H1 (cell line): ENCODE data around the gene DYRK1A. TPM values are rescaled to one million over a fixed set of nuclear protein-coding genes. Genes with fewer than 3 reads are reported as not detected.

ENCODE experiments used
- CTCF ChIA-PET: fragments of 300-600 bp; sonication (Branson Sonifier 250); formaldehyde crosslinking; loops from one replicate; lab custom pipeline; 2021; ENCODE audit not compliant: partially characterized antibody; lab: Charles Lee
- POLR2A ChIA-PET: fragments of 300-600 bp; sonication (Branson Sonifier 250); formaldehyde crosslinking; loops from one replicate; lab custom pipeline; 2021; ENCODE audit warnings: inconsistent platforms; ENCODE audit not compliant: partially characterized antibody; lab: Charles Lee
- DNase-seq, 2 experiments: peaks; one replicate each; pipeline versions ENCODE4 v3.0.0 to v3.0.0-alpha.2; 2010 to 2022; ENCODE audit warnings: low spot score in 2 of 2, low read depth in 1 of 2, mixed read lengths in 1 of 2
- FAIRE-seq: peaks from 2 replicates; lab custom pipeline; 2011; peaks lifted over from hg19 to GRCh38; lab: Jason Lieb, UNC
- H2AFZ ChIP-seq: 2 replicates; pipeline ENCODE4 v1.8.1; 2012; ENCODE audit warnings: low read length, inconsistent platforms
- H2AK5ac ChIP-seq: 2 replicates; pipeline ENCODE4 v1.6.1; 2013; ENCODE audit warnings: low read depth, low read length
- H2BK120ac ChIP-seq: replicated peaks from 2 replicates; pipeline ENCODE3; 2013; ENCODE audit warnings: low read depth, low read length, inconsistent platforms
- H2BK12ac ChIP-seq: 2 replicates; pipeline ENCODE4 v1.6.1; 2013; ENCODE audit warnings: low read depth, low read length
- H2BK15ac ChIP-seq: 2 replicates; pipeline ENCODE4 v1.6.1; 2013; ENCODE audit warnings: low read length
- H2BK20ac ChIP-seq: 2 replicates; pipeline ENCODE4 v1.6.1; 2013; ENCODE audit warnings: low read length
- H2BK5ac ChIP-seq: 2 replicates; pipeline ENCODE4 v1.6.1; 2013; ENCODE audit warnings: low read depth, low read length
- H3K14ac ChIP-seq: 2 replicates; pipeline ENCODE4 v1.6.1; 2013; ENCODE audit warnings: inconsistent platforms; ENCODE audit not compliant: insufficient read length
- H3K18ac ChIP-seq: 2 replicates; pipeline ENCODE4 v1.6.1; 2013; ENCODE audit warnings: low read length; ENCODE audit errors: extremely low read depth
- H3K23ac ChIP-seq: 2 replicates; pipeline ENCODE4 v1.6.1; 2013; ENCODE audit warnings: inconsistent platforms; ENCODE audit not compliant: insufficient read length
- H3K23me2 ChIP-seq: 2 replicates; pipeline ENCODE4 v1.6.1; 2013; ENCODE audit warnings: low read depth, low read length
- H3K27ac ChIP-seq: 2 replicates; pipeline ENCODE4 v1.6.1; 2011; ENCODE audit warnings: low read depth, low read length, inconsistent platforms
- H3K27me3 ChIP-seq, 4 experiments: replicated peaks in 1 of 4; 1 replicate in 1 of 4; 2 replicates in 3 of 4; pipeline versions ENCODE4 v1.6.1 to v1.8.1; 2011 to 2013; ENCODE audit warnings: low read length in 3 of 4, mild to moderate bottlenecking in 3 of 4, inconsistent platforms in 2 of 4, mixed read lengths in 2 of 4, moderate library complexity in 1 of 4; ENCODE audit not compliant: control insufficient read depth in 3 of 4, insufficient read depth in 3 of 4; ENCODE audit errors: extremely low read depth in 1 of 4
- H3K36me3 ChIP-seq, 4 experiments: 2 replicates each; pipeline versions ENCODE4 v1.6.1 to v1.8.1; 2011 to 2013; ENCODE audit warnings: mild to moderate bottlenecking in 4 of 4, low read length in 3 of 4, moderate library complexity in 2 of 4, control low read depth in 1 of 4, inconsistent platforms in 1 of 4; ENCODE audit not compliant: insufficient read depth in 4 of 4, control insufficient read depth in 2 of 4
- H3K4ac ChIP-seq: replicated peaks from 2 replicates; pipeline ENCODE3; 2013; ENCODE audit warnings: low read length, low read depth, mixed read lengths, inconsistent platforms; ENCODE audit not compliant: insufficient read length
- H3K4me1 ChIP-seq, 4 experiments: replicated peaks in 1 of 4; 1 replicate in 1 of 4; 2 replicates in 3 of 4; pipeline versions ENCODE4 v1.6.1 to v1.8.1; 2011 to 2013; ENCODE audit warnings: low read length in 3 of 4, inconsistent platforms in 2 of 4, mixed read lengths in 1 of 4; ENCODE audit not compliant: insufficient read depth in 4 of 4, control insufficient read depth in 3 of 4
- H3K4me2 ChIP-seq, 2 experiments: 2 replicates each; pipeline versions ENCODE4 v1.6.1 to v1.8.1; 2011 to 2013; ENCODE audit warnings: low read depth in 2 of 2, low read length in 2 of 2, control low read depth in 1 of 2, inconsistent platforms in 1 of 2, mild to moderate bottlenecking in 1 of 2; ENCODE audit not compliant: insufficient read depth in 1 of 2
- H3K4me3 ChIP-seq, 4 experiments: fragments of 200-600, 300-600 bp in 1 of 4; sonication (generic), shearing (Covaris generic), sonication (Bioruptor Twin) in 1 of 4; 2 replicates each; pipeline versions ENCODE4 v1.5.1 to v1.8.1; 2011 to 2016; ENCODE audit warnings: low read length in 4 of 4, low read depth in 3 of 4, control low read depth in 2 of 4, inconsistent platforms in 2 of 4, mild to moderate bottlenecking in 2 of 4, mixed read lengths in 1 of 4, moderate library complexity in 1 of 4; ENCODE audit not compliant: insufficient read depth in 2 of 4; ENCODE audit errors: extremely low read depth in 1 of 4
- H3K56ac ChIP-seq: replicated peaks from 2 replicates; pipeline ENCODE3; 2013; ENCODE audit warnings: low read depth, mild to moderate bottlenecking, mixed read lengths, low read length, inconsistent platforms; ENCODE audit not compliant: insufficient read length
- H3K79me1 ChIP-seq: 2 replicates; pipeline ENCODE4 v1.6.1; 2013; ENCODE audit warnings: low read depth, low read length, control low read depth
- H3K79me2 ChIP-seq, 2 experiments: 2 replicates each; pipeline versions ENCODE4 v1.6.1 to v1.8.1; 2012 to 2013; ENCODE audit warnings: low read length in 2 of 2, mild to moderate bottlenecking in 2 of 2, inconsistent platforms in 1 of 2; ENCODE audit not compliant: insufficient read depth in 2 of 2, control insufficient read depth in 1 of 2
- H3K9ac ChIP-seq, 4 experiments: replicated peaks in 1 of 4; 1 replicate in 1 of 4; 2 replicates in 3 of 4; pipeline versions ENCODE4 v1.6.1 to v1.8.1; 2011 to 2013; ENCODE audit warnings: low read depth in 3 of 4, low read length in 3 of 4, control low read depth in 2 of 4, mild to moderate bottlenecking in 2 of 4, moderate library complexity in 2 of 4, inconsistent platforms in 1 of 4; ENCODE audit errors: extremely low read depth in 1 of 4
- H3K9me3 ChIP-seq, 2 experiments: 2 replicates each; pipeline versions ENCODE4 v1.6.1 to v1.8.1; 2012 to 2013; ENCODE audit warnings: mild to moderate bottlenecking in 2 of 2, moderate library complexity in 2 of 2, control low read depth in 1 of 2, inconsistent platforms in 1 of 2, low read depth in 1 of 2, low read length in 1 of 2, mixed read lengths in 1 of 2; ENCODE audit not compliant: insufficient read depth in 2 of 2
- H4K20me1 ChIP-seq, 2 experiments: replicated peaks in 1 of 2; 2 replicates each; pipeline versions ENCODE3 to v1.8.1; 2011 to 2013; ENCODE audit warnings: inconsistent platforms in 2 of 2, low read length in 2 of 2, mild to moderate bottlenecking in 1 of 2; ENCODE audit not compliant: insufficient read depth in 2 of 2, control insufficient read depth in 1 of 2
- H4K5ac ChIP-seq: 2 replicates; pipeline ENCODE4 v1.6.1; 2013; ENCODE audit warnings: low read length, low read depth, mixed read lengths, inconsistent platforms; ENCODE audit not compliant: insufficient read length
- H4K8ac ChIP-seq: 2 replicates; pipeline ENCODE4 v1.8.0; 2013; ENCODE audit warnings: mild to moderate bottlenecking, moderate library complexity, low read length, inconsistent platforms; ENCODE audit not compliant: insufficient read depth; ENCODE audit errors: extremely low read depth
- H4K91ac ChIP-seq: replicated peaks from 2 replicates; pipeline ENCODE3; 2013; ENCODE audit warnings: low read length, mixed read lengths, inconsistent platforms; ENCODE audit not compliant: insufficient read length
- BACH1 ChIP-seq: IDR thresholded peaks from 2 replicates; pipeline ENCODE4 v1.6.1; 2012; ENCODE audit warnings: low read length, improper control_type of control experiment
- CEBPB ChIP-seq: IDR thresholded peaks from 2 replicates; pipeline ENCODE4 v1.6.1; 2012; ENCODE audit warnings: low read depth, low read length
- CREB1 ChIP-seq: IDR thresholded peaks from 2 replicates; pipeline ENCODE4 v1.6.1; 2012; ENCODE audit warnings: inconsistent platforms
- CTBP2 ChIP-seq: IDR thresholded peaks from 2 replicates; pipeline ENCODE4 v1.7.0; 2011; ENCODE audit warnings: borderline replicate concordance, mild to moderate bottlenecking, moderate library complexity, mixed read lengths, low read length; ENCODE audit not compliant: insufficient read depth, insufficient read length
- GABPA ChIP-seq: IDR thresholded peaks from 2 replicates; pipeline ENCODE4 v1.6.1; 2011; ENCODE audit warnings: mild to moderate bottlenecking, low read length, moderate library complexity, borderline replicate concordance; ENCODE audit not compliant: insufficient read depth
- HDAC6 ChIP-seq: IDR thresholded peaks from one replicate; pipeline ENCODE4 v1.7.1; 2012; ENCODE audit warnings: low read depth, mild to moderate bottlenecking, inconsistent platforms, low read length, moderate library complexity
- PHF8 ChIP-seq: fragments of 200-600 bp; sonication (generic); conservative IDR thresholded peaks from 2 replicates; pipeline ENCODE4 v1.7.1; 2012; ENCODE audit warnings: low read depth, mild to moderate bottlenecking, inconsistent platforms, low read length, moderate library complexity
- RNF2 ChIP-seq: fragments of 200-900, 300-1000 bp; sonication (generic); IDR thresholded peaks from 2 replicates; pipeline ENCODE4 v1.7.1; 2016; ENCODE audit warnings: borderline replicate concordance, low read depth, mild to moderate bottlenecking, antibody characterized with exemption, low read length; ENCODE audit not compliant: poor library complexity, severe bottlenecking; ENCODE audit errors: missing control alignments
- SP4 ChIP-seq: IDR thresholded peaks from 2 replicates; pipeline ENCODE4 v1.6.1; 2012; ENCODE audit warnings: low read length, inconsistent platforms
- SUZ12 ChIP-seq: fragments of 200-600 bp; sonication (generic); IDR thresholded peaks from 2 replicates; pipeline ENCODE4 v1.6.1; 2012; ENCODE audit warnings: mild to moderate bottlenecking, inconsistent platforms, low read length, moderate library complexity, mixed read lengths
- WGBS, 2 experiments: shearing (Covaris generic) in 1 of 2; methylation state at CpG; one replicate each; pipeline versions ENCODE4 v1.1.6 to v1.1.7; 2013 to 2015; ENCODE audit warnings: low lambda C conversion rate in 2 of 2, mixed read lengths in 2 of 2, inconsistent platforms in 1 of 2, low coverage in 1 of 2, missing lambda C conversion rate in 1 of 2; ENCODE audit not compliant: insufficient replicate concordance in 2 of 2, insufficient coverage in 1 of 2, insufficient read length in 1 of 2; ENCODE audit errors: extremely low coverage in 1 of 2, missing lambda C conversion rate in 1 of 2; 5-methylcytosine and 5-hydroxymethylcytosine counted together
- polyA plus RNA-seq, 7 experiments: library from polyadenylated mRNA; depleted of rRNA in 3 of 7; stranded (reverse) in 5 of 7; unstranded in 2 of 7; fragments of >200 nt in 5 of 7; fragments of 200-250 nt in 2 of 7; gene quantifications; 1 replicate in 5 of 7; 2 replicates in 1 of 7; 4 replicates in 1 of 7; pipeline versions ENCODE4 v1.2.1 to v1.2.3, GENCODE V29; 2011 to 2013; ENCODE audit warnings: missing spikeins in 2 of 7, mixed read lengths in 2 of 7
- total RNA-seq: library from RNA; stranded (reverse); fragmentation: NEBNext Ultra II Directional; extraction: Animal tissue kit (Norgen Biotek cat#: 25700); gene quantifications from 2 replicates; pipeline ENCODE4 v1.2.1, GENCODE V29; 2021
- TF ChIP-seq, protein P1 (sequence below): IDR thresholded peaks from 2 replicates; pipeline ENCODE4 v1.6.1; 2012; ENCODE audit warnings: inconsistent platforms

The DYRK1A gene
- total and polyA plus RNA-seq, 2 of the 8 experiments (the other 6 are each of a cell fraction or from before 2014, with no cell fraction given): 61.1 to 62.2 TPM

DNA sequence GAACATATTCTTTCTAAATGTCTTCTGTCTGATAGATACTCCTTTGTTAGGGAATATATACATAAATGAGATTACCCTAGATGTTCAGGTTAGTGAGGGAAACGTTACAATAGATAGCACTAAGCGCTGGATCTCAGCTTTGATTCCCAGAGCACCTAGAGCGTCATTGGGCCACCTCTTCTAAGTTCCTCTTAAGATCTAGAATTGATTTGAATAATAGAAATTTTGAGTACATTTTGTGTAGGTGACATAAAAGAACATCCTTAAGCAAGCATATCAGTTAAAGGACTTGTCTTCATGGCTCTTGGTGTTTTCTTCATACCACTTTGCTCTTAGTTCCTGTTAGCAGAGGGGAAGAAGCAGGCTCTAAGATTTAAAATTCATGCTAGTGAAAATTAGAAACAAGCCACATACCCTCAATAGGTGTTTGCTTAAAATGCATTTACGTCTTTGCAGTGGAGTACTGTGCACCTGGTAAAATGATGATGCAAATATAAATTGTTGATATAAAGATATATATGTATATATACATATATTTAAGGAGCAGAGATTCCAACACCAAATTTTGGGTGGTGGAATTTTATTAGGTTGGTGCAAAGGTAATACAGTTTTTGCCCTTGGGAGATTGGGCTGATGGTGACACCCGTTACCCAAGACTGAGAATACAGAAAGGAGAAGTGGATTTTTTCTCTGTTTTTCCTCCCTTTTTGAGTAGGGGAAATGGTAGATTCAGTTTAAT, 47.1 kb downstream of the DYRK1A start:
- no peak for FAIRE-seq
- H2AK5ac ChIP-seq: no peak overlapping the region
- H3K56ac ChIP-seq: no peak overlapping the region
- no peak overlapping the region for H3K27ac ChIP-seq
- peaks cover 2% of the 10 kb centered on the region; the same call in 1 of the 2 replicates for H3K23me2 ChIP-seq
- no peaks in the 10 kb centered on the region for H3K36me3 ChIP-seq
- DNase-seq: no peak
- POLR2A ChIA-PET: interaction anchor here (1.0 to 1.5 kb wide), 3 partner anchors 33 to 48 kb away, joined by 3 to 4 read pairs (median 3); no protein-coding TSS in a partner anchor
- no peak overlapping the region for H3K23ac ChIP-seq
- H4K8ac ChIP-seq: no peak overlapping the region
- H2AFZ ChIP-seq: no peak overlapping the region
- CTCF ChIA-PET: interaction anchor here (0.7 to 1.5 kb wide), 2 partner anchors 33 to 40 kb away, joined by 3 read pairs; no protein-coding TSS in a partner anchor
- no peak overlapping the region for H3K18ac ChIP-seq
- peaks cover 0 to 5% (median 3%) of the 10 kb centered on the region in 4 experiments; a peak in 2 of 7 replicates for H3K4me1 ChIP-seq
- H3K9ac ChIP-seq: no peak overlapping the region
- H4K5ac ChIP-seq: no peak overlapping the region
- no peak overlapping the region for H2BK5ac ChIP-seq
- H3K79me2 ChIP-seq: peaks cover 36 to 100% of the 10 kb centered on the region in 2 experiments
- H4K20me1 ChIP-seq: peaks cover 25 to 34% of the 10 kb centered on the region in 2 experiments
- H2BK15ac ChIP-seq: no peak overlapping the region
- H3K27me3 ChIP-seq: no peaks in the 10 kb centered on the region
- no peak overlapping the region for H3K4me3 ChIP-seq
- H2BK20ac ChIP-seq: no peak overlapping the region
- H3K9me3 ChIP-seq: no peaks in the 10 kb centered on the region
- H3K79me1 ChIP-seq: peaks cover 5% of the 10 kb centered on the region; the same call in 1 of the 2 replicates
- no peak overlapping the region for H2BK120ac ChIP-seq
- no peak overlapping the region for H3K4ac ChIP-seq
- no peak overlapping the region for H2BK12ac ChIP-seq
- H3K14ac ChIP-seq: no peak overlapping the region
- WGBS, 2 experiments: 92% methylated on average over 5 of the region's 5 CpGs; no CpG with 5 or more reads in 1 of the 2 experiments
- H4K91ac ChIP-seq: no peak overlapping the region
- H3K4me2 ChIP-seq: no peak overlapping the region
- TF ChIP-seq, protein P1, sequence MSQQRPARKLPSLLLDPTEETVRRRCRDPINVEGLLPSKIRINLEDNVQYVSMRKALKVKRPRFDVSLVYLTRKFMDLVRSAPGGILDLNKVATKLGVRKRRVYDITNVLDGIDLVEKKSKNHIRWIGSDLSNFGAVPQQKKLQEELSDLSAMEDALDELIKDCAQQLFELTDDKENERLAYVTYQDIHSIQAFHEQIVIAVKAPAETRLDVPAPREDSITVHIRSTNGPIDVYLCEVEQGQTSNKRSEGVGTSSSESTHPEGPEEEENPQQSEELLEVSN: no peak
- TF ChIP-seq CEBPB (no peak), SP4 (no peak), BACH1 (no peak), HDAC6 (no peak), CREB1 (no peak), SUZ12 (no peak), RNF2 (no peak), GABPA (no peak), CTBP2 (no peak), PHF8 (no peak)
